HFFc6 (cell line): Measurements from ENCODE around the gene HLF. TPM values are rescaled to one million over a fixed set of nuclear protein-coding genes. Genes with fewer than 3 reads are reported as not detected.

ENCODE experiments used
- DNase-seq: peaks from one replicate; pipeline ENCODE4 v3.0.0-alpha.2; 2018
- H3K27ac Mint-ChIP-seq: 2 replicates; pipeline ENCODE4 v1.8.0; 2020; ENCODE audit warnings: mild to moderate bottlenecking, mixed read lengths
- H3K27me3 Mint-ChIP-seq: 2 replicates; pipeline ENCODE4 v1.8.0; 2021; ENCODE audit warnings: mild to moderate bottlenecking, moderate library complexity, mixed read lengths; ENCODE audit not compliant: insufficient read depth
- H3K36me3 Mint-ChIP-seq: 2 replicates; pipeline ENCODE4 v1.8.0; 2021; ENCODE audit warnings: low read depth, mixed read lengths
- H3K4me1 Mint-ChIP-seq: 2 replicates; pipeline ENCODE4 v1.8.0; 2020; ENCODE audit warnings: low read depth, mixed read lengths
- H3K4me3 Mint-ChIP-seq: 2 replicates; pipeline ENCODE4 v1.8.0; 2020; ENCODE audit warnings: mild to moderate bottlenecking, moderate library complexity, mixed read lengths
- H3K9me3 Mint-ChIP-seq: 2 replicates; pipeline ENCODE4 v1.8.0; 2020; ENCODE audit warnings: mild to moderate bottlenecking, mixed read lengths
- CTCF ChIP-seq: fragments of 200-600 bp; sonication (generic); IDR thresholded peaks from 2 replicates; pipeline ENCODE4 v1.5.0; 2021; ENCODE audit warnings: antibody characterized with exemption, mild to moderate bottlenecking
- total RNA-seq, 6 experiments: library from RNA; stranded (reverse); fragmentation: NEBNext Ultra II Directional; extraction: Animal tissue kit (Norgen Biotek cat#: 25700); gene quantifications; 2 replicates in 1 of 6; 3 replicates in 5 of 6; pipeline ENCODE4 v1.2.3, GENCODE V29; 2021

Gene HLF
- total RNA-seq, 6 experiments from 2014 or later: not detected

- H3K9me3 Mint-ChIP-seq: 0 out of 2 replicates have a peak, but pooled peaks cover 3% of the 10 kb centered on the region
- H3K4me3 Mint-ChIP-seq: no peak overlapping the region
- no peaks in the 10 kb centered on the region for H3K36me3 Mint-ChIP-seq
- no peak for TF ChIP-seq CTCF
- no peaks in the 10 kb centered on the region for H3K4me1 Mint-ChIP-seq
- DNase-seq: no peak
- no peak overlapping the region for H3K27ac Mint-ChIP-seq
- H3K27me3 Mint-ChIP-seq: peaks cover 7% of the 10 kb centered on the region
Measured at GRCh38 chr17:55223524-55223923, 41.2 kb upstream of the HLF start.

DNA sequence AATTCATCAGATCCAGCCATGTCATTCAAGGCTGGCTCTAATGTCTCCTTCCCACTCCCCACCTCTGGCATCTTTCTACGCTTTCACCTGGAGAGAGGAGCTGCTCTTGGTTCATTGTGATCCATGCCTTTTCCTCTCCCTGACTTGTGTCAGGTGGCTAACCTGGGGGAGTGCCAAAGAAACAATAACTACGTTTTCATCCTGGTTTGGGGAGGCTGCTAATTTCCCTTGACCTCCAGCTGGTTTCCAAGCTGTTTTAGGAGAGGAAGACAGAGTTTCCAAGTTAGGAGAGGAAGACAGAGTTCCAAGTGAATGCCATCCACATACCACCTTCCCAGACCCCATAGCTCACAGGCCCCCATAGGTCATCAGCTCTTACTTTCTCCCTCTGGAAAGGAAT lies 40.0 kb upstream of the HLF start:
- no peak for TF ChIP-seq CTCF
- DNase-seq: no peak
- H3K4me1 Mint-ChIP-seq: no peaks in the 10 kb centered on the region
- H3K27ac Mint-ChIP-seq: no peak overlapping the region
- 0 out of 2 replicates have a peak, but pooled peaks cover 3% of the 10 kb centered on the region for H3K9me3 Mint-ChIP-seq
- no peak overlapping the region for H3K4me3 Mint-ChIP-seq
- H3K27me3 Mint-ChIP-seq: peaks cover 9% of the 10 kb centered on the region
- H3K36me3 Mint-ChIP-seq: no peaks in the 10 kb centered on the region

GRCh38 chr17:55225237-55225636 lies 39.5 kb upstream of the HLF start:
- Mint-ChIP-seq H3K27ac (no peak overlapping the region), H3K9me3 (0 out of 2 replicates have a peak, but pooled peaks cover 3% of the 10 kb centered on the region), H3K36me3 (no peaks in the 10 kb centered on the region), H3K4me1 (no peaks in the 10 kb centered on the region), H3K27me3 (peaks cover 9% of the 10 kb centered on the region), H3K4me3 (no peak overlapping the region)
- no peak for TF ChIP-seq CTCF
- DNase-seq: no peak

DNA sequence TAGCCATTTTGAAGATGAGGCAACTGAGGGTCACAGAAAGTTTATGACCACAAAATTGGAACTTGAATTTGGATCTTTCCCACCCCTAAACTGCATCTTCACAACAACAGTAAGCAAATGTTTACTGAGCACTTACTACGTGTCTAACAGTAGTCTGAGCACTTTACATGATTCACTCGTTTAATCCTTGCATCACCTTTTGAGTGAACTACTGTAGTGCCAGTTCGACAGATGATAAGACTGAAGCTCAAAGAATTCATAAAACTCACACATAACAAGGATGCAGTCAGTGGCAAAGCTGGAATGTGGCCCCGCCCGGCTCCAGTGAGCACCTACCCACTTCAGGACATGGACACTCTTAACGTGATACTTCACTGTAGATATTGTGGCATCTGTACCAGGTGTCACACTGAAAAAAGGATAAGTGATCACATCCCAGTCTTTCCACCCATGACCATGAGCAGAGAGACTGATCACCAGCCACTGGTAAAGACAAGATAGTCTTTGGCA lies 36.0 kb upstream of the HLF start:
- 0 out of 2 replicates have a peak, but pooled peaks cover 3% of the 10 kb centered on the region for H3K9me3 Mint-ChIP-seq
- no peak for TF ChIP-seq CTCF
- no peak overlapping the region for H3K4me3 Mint-ChIP-seq
- no peak overlapping the region for H3K27ac Mint-ChIP-seq
- no peak for DNase-seq
- H3K4me1 Mint-ChIP-seq: no peaks in the 10 kb centered on the region
- peaks cover 10% of the 10 kb centered on the region for H3K27me3 Mint-ChIP-seq
- no peaks in the 10 kb centered on the region for H3K36me3 Mint-ChIP-seq

GRCh38 chr17:55229276-55229675 lies 35.5 kb upstream of the HLF start:
- no peak for DNase-seq
- Mint-ChIP-seq H3K9me3 (0 out of 2 replicates have a peak, but pooled peaks cover 3% of the 10 kb centered on the region), H3K27ac (no peak overlapping the region), H3K4me3 (no peak overlapping the region), H3K36me3 (no peaks in the 10 kb centered on the region), H3K4me1 (no peaks in the 10 kb centered on the region), H3K27me3 (peaks cover 10% of the 10 kb centered on the region)
- TF ChIP-seq CTCF: no peak

GRCh38 chr17:55230716-55231115 lies 34.0 kb upstream of the HLF start:
- H3K9me3 Mint-ChIP-seq: 0 out of 2 replicates have a peak, but pooled peaks cover 3% of the 10 kb centered on the region
- no peaks in the 10 kb centered on the region for H3K4me1 Mint-ChIP-seq
- no peak for DNase-seq
- no peaks in the 10 kb centered on the region for H3K36me3 Mint-ChIP-seq
- no peak for TF ChIP-seq CTCF
- H3K27ac Mint-ChIP-seq: no peak overlapping the region
- peaks cover 10% of the 10 kb centered on the region for H3K27me3 Mint-ChIP-seq
- H3K4me3 Mint-ChIP-seq: no peak overlapping the region
